H9 (cell line): ENCODE results near the gene RPL39L. TPM values are rescaled to one million over a fixed set of nuclear protein-coding genes. Genes with fewer than 3 reads are reported as not detected.
"Not testable (repeated sequence)": the region's sequence is repeated elsewhere in the genome, so short reads cannot be mapped to it uniquely, and the experiment has no call there.

ENCODE experiments used
- DNase-seq: peaks from one replicate; pipeline ENCODE4 v3.0.0-alpha.2; 2017
- H2AFZ ChIP-seq: one replicate; pipeline ENCODE4 v1.6.1; 2013; ENCODE audit warnings: mild to moderate bottlenecking, low read length, control low read depth, moderate library complexity
- H2AK5ac ChIP-seq: 2 replicates; pipeline ENCODE4 v1.6.1; 2013; ENCODE audit warnings: low read length, control low read depth, mixed read lengths; ENCODE audit not compliant: insufficient read length
- H2BK120ac ChIP-seq: one replicate; pipeline ENCODE4 v1.6.1; 2013; ENCODE audit warnings: low read depth, mild to moderate bottlenecking, low read length, control low read depth, inconsistent platforms; ENCODE audit not compliant: poor library complexity, severe bottlenecking
- H2BK12ac ChIP-seq: 2 replicates; pipeline ENCODE4 v1.6.1; 2013; ENCODE audit warnings: low read length, control low read depth, mixed read lengths, low read depth; ENCODE audit not compliant: insufficient read length
- H2BK15ac ChIP-seq: 2 replicates; pipeline ENCODE4 v1.6.1; 2013; ENCODE audit warnings: low read depth, low read length, control low read depth
- H2BK20ac ChIP-seq: one replicate; pipeline ENCODE4 v1.6.1; 2013; ENCODE audit warnings: low read depth, mild to moderate bottlenecking, low read length, control low read depth, inconsistent platforms; ENCODE audit not compliant: poor library complexity, severe bottlenecking
- H2BK5ac ChIP-seq: 2 replicates; pipeline ENCODE4 v1.6.1; 2013; ENCODE audit warnings: low read length, control low read depth, mixed read lengths; ENCODE audit not compliant: insufficient read length
- H3K14ac ChIP-seq: 2 replicates; pipeline ENCODE4 v1.6.1; 2013; ENCODE audit warnings: low read length, control low read depth; ENCODE audit not compliant: insufficient read depth
- H3K18ac ChIP-seq: 2 replicates; pipeline ENCODE4 v1.6.1; 2013; ENCODE audit warnings: low read depth, mild to moderate bottlenecking, mixed read lengths, low read length, control low read depth; ENCODE audit not compliant: insufficient read length
- H3K23ac ChIP-seq: 2 replicates; pipeline ENCODE4 v1.6.1; 2013; ENCODE audit warnings: low read length, control low read depth, mixed read lengths, low read depth; ENCODE audit not compliant: insufficient read length
- H3K23me2 ChIP-seq: 2 replicates; pipeline ENCODE4 v1.6.1; 2013; ENCODE audit warnings: low read depth, mild to moderate bottlenecking, mixed read lengths, low read length, control low read depth; ENCODE audit not compliant: insufficient read length, poor library complexity, severe bottlenecking
- H3K27ac ChIP-seq: 2 replicates; pipeline ENCODE4 v1.5.1; 2013; ENCODE audit warnings: low read length, control low read depth, mixed read lengths, low read depth; ENCODE audit not compliant: insufficient read length
- H3K27me3 ChIP-seq: 2 replicates; pipeline ENCODE4 v1.6.1; 2013; ENCODE audit warnings: low read length, control low read depth, inconsistent platforms; ENCODE audit not compliant: insufficient read depth
- H3K4ac ChIP-seq: 2 replicates; pipeline ENCODE4 v1.6.1; 2013; ENCODE audit warnings: low read depth, mild to moderate bottlenecking, control low read depth, inconsistent platforms, low read length, moderate library complexity
- H3K4me1 ChIP-seq: 2 replicates; pipeline ENCODE4 v1.6.1; 2013; ENCODE audit warnings: low read length, control low read depth, inconsistent platforms; ENCODE audit not compliant: insufficient read depth
- H3K4me2 ChIP-seq: 2 replicates; pipeline ENCODE4 v1.6.1; 2013; ENCODE audit warnings: low read length, control low read depth, mixed read lengths; ENCODE audit not compliant: insufficient read length, insufficient read depth
- H3K56ac ChIP-seq: 2 replicates; pipeline ENCODE4 v1.6.1; 2013; ENCODE audit warnings: low read depth, mild to moderate bottlenecking, mixed read lengths, low read length, control low read depth; ENCODE audit not compliant: insufficient read length
- H3K79me1 ChIP-seq: 2 replicates; pipeline ENCODE4 v1.6.1; 2013; ENCODE audit warnings: low read depth, mild to moderate bottlenecking, moderate library complexity, low read length, control low read depth, inconsistent platforms; ENCODE audit not compliant: insufficient read depth, poor library complexity, severe bottlenecking
- H3K79me2 ChIP-seq: 2 replicates; pipeline ENCODE4 v1.6.1; 2013; ENCODE audit warnings: low read length, control low read depth, inconsistent platforms; ENCODE audit not compliant: insufficient read depth
- H3K9ac ChIP-seq: 2 replicates; pipeline ENCODE4 v1.6.1; 2013; ENCODE audit warnings: low read length, control low read depth, mixed read lengths; ENCODE audit not compliant: insufficient read length; ENCODE audit errors: extremely low read depth
- H3K9me3 ChIP-seq: one replicate; pipeline ENCODE4 v1.6.1; 2013; ENCODE audit warnings: low read depth, low read length, inconsistent platforms; ENCODE audit not compliant: control insufficient read depth
- H3T11ph ChIP-seq: one replicate; pipeline ENCODE4 v1.6.1; 2013; ENCODE audit warnings: mild to moderate bottlenecking, low read length, control low read depth, inconsistent platforms
- H4K20me1 ChIP-seq: one replicate; pipeline ENCODE4 v1.6.1; 2013; ENCODE audit not compliant: control insufficient read depth, insufficient read length, insufficient read depth
- H4K5ac ChIP-seq: 2 replicates; pipeline ENCODE4 v1.6.1; 2013; ENCODE audit warnings: low read depth, mild to moderate bottlenecking, mixed read lengths, low read length, control low read depth; ENCODE audit not compliant: insufficient read length
- H4K8ac ChIP-seq: replicated peaks from 2 replicates; pipeline ENCODE4 v1.6.1; 2013; ENCODE audit warnings: low read length, control low read depth, mixed read lengths, low read depth; ENCODE audit not compliant: insufficient read length
- H4K91ac ChIP-seq: 2 replicates; pipeline ENCODE4 v1.6.1; 2013; ENCODE audit warnings: low read depth, mild to moderate bottlenecking, moderate library complexity, mixed read lengths, low read length, control low read depth; ENCODE audit not compliant: insufficient read length
- H3K27ac Mint-ChIP-seq, 3 experiments: 2 replicates in 2 of 3; 3 replicates in 1 of 3; pipeline ENCODE4 v1.8.0; 2020 to 2021; ENCODE audit warnings: mixed read lengths in 3 of 3, mild to moderate bottlenecking in 1 of 3, moderate library complexity in 1 of 3
- H3K27me3 Mint-ChIP-seq: 2 replicates; pipeline ENCODE4 v1.8.0; 2021; ENCODE audit warnings: low read depth, mild to moderate bottlenecking, moderate library complexity, mixed read lengths
- H3K36me3 Mint-ChIP-seq, 3 experiments: 2 replicates in 2 of 3; 3 replicates in 1 of 3; pipeline ENCODE4 v1.8.0; 2020 to 2021; ENCODE audit warnings: low read depth in 3 of 3, mixed read lengths in 3 of 3; ENCODE audit not compliant: insufficient read depth in 1 of 3
- H3K4me1 Mint-ChIP-seq, 2 experiments: 2 replicates each; pipeline ENCODE4 v1.8.0; 2020; ENCODE audit warnings: mixed read lengths in 2 of 2
- H3K4me3 Mint-ChIP-seq, 2 experiments: 2 replicates in 1 of 2; 3 replicates in 1 of 2; pipeline ENCODE4 v1.8.0; 2020 to 2021; ENCODE audit warnings: mild to moderate bottlenecking in 2 of 2, mixed read lengths in 2 of 2, moderate library complexity in 1 of 2
- H3K9me3 Mint-ChIP-seq, 2 experiments: 2 replicates in 1 of 2; 3 replicates in 1 of 2; pipeline ENCODE4 v1.8.0; 2020; ENCODE audit warnings: mild to moderate bottlenecking in 2 of 2, mixed read lengths in 2 of 2, moderate library complexity in 1 of 2
- WGBS: extraction: QIAGEN DNeasy Blood & Tissue Kit; methylation state at CpG from one replicate; pipeline ENCODE4 v1.1.7; 2013; ENCODE audit warnings: missing lambda C conversion rate, low lambda C conversion rate, mixed read lengths; ENCODE audit not compliant: insufficient read length; ENCODE audit errors: extremely low coverage; 5-methylcytosine and 5-hydroxymethylcytosine counted together
- total RNA-seq: library from RNA; stranded (reverse); gene quantifications from 2 replicates; pipeline ENCODE4 v1.2.1, GENCODE V29; 2021

Gene RPL39L
- total RNA-seq, 1 experiment from 2014 or later = 71.7 TPM

- H3K27me3 Mint-ChIP-seq, H4K8ac ChIP-seq, H2BK15ac ChIP-seq, H3K27ac ChIP-seq, H3K23ac ChIP-seq, H3K27me3 ChIP-seq, H2BK20ac ChIP-seq, H4K91ac ChIP-seq, H4K20me1 ChIP-seq, H2AK5ac ChIP-seq, H3K4me2 ChIP-seq, H3K23me2 ChIP-seq, H2BK120ac ChIP-seq, H3K18ac ChIP-seq, H3K27ac Mint-ChIP-seq, H3K4me1 ChIP-seq, H3K4me3 Mint-ChIP-seq, H3K56ac ChIP-seq, H3K4me1 Mint-ChIP-seq, H3K79me2 ChIP-seq, H3T11ph ChIP-seq, H3K4ac ChIP-seq, H2AFZ ChIP-seq, DNase-seq, H3K9ac ChIP-seq, H4K5ac ChIP-seq, H3K79me1 ChIP-seq, H2BK5ac ChIP-seq, H3K9me3 ChIP-seq, H2BK12ac ChIP-seq, H3K14ac ChIP-seq: not testable (repeated sequence)
- no CpG with 5 or more reads among the region's 2 CpGs for WGBS
- peaks cover 5 to 12% of the 10 kb centered on the region in 2 experiments; a peak in 4 of 5 replicates for H3K9me3 Mint-ChIP-seq
- peaks cover 45 to 66% (median 48%) of the 10 kb centered on the region in 3 experiments for H3K36me3 Mint-ChIP-seq
Measured at GRCh38 chr3:187133181-187133580, 6.1 kb downstream of the RPL39L start.
